ENCODE results near the gene MACROD2.

The MACROD2 gene

GRCh38 chr20:14721926-14722452, 726.7 kb downstream of the MACROD2 start:
- Histone ChIP-seq H3K4me3 (no peak overlapping the region), H3K27me3 (no peaks in the 10 kb centered on the region), H3K9me3 (replicated peaks in 1 of 11) (no peaks in the 10 kb centered on the region), H3K27ac (no peak overlapping the region), H4K20me1 (no peaks in the 10 kb centered on the region), H3K9ac (no peak overlapping the region), H3K4me1 (peaks cover 0 to 6% (median 0%) of the 10 kb centered on the region in 10 experiments; a peak in 3 of 20 replicates), H3K4me2 (no peak overlapping the region), H3K36me3 (no peaks in the 10 kb centered on the region)
- TF ChIP-seq Cebpa-rat (IDR thresholded peaks at IDR 0.05) = no peak

- Histone ChIP-seq H3K4me1 (peaks cover 0 to 6% (median 0%) of the 10 kb centered on the region in 10 experiments; a peak in 3 of 20 replicates), H3K27ac (no peak overlapping the region), H4K20me1 (no peaks in the 10 kb centered on the region), H3K36me3 (no peaks in the 10 kb centered on the region), H3K27me3 (no peaks in the 10 kb centered on the region), H3K4me3 (no peak overlapping the region), H3K9me3 (replicated peaks in 1 of 11) (no peaks in the 10 kb centered on the region), H3K9ac (no peak overlapping the region), H3K4me2 (no peak overlapping the region)
- no peak for TF ChIP-seq Cebpa-rat (IDR thresholded peaks at IDR 0.05)
Observed at GRCh38 chr20:14723614-14724013, 728.3 kb downstream of the MACROD2 start.

DNA sequence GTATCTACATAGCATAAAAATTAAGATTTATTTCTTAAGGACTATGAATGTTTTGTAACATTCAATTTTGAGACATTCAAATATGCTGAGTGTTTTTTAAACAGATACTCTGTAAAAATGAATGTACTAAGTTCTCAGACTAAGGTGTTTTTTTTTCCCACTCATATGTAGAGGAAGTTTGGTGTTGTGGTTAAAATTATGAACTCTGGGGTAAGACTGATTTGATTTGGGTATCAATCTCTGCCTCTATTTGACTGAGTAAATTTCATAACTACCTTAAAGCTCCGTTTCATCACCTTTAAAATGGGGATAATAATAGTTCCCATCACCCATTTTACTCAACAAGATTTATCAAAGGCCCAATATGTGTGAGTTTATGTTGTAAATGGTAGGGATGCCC, 728.7 kb downstream of the MACROD2 start:
- no peaks in the 10 kb centered on the region for H3K27me3 ChIP-seq
- no peak overlapping the region for H3K27ac ChIP-seq
- H3K9me3 ChIP-seq (replicated peaks in 1 of 11) = no peaks in the 10 kb centered on the region
- H3K4me3 ChIP-seq = no peak overlapping the region
- peaks cover 0 to 6% (median 0%) of the 10 kb centered on the region in 10 experiments; a peak in 3 of 20 replicates for H3K4me1 ChIP-seq
- H3K4me2 ChIP-seq = 0 out of 22 replicates have a peak overlapping the region, but pooled peaks of 1 of the 11 experiments have one; percentile 4
- TF ChIP-seq Cebpa-rat (IDR thresholded peaks at IDR 0.05) = no peak
- no peaks in the 10 kb centered on the region for H4K20me1 ChIP-seq
- no peak overlapping the region for H3K9ac ChIP-seq
- no peaks in the 10 kb centered on the region for H3K36me3 ChIP-seq

GRCh38 chr20:14724468-14724867, 729.2 kb downstream of the MACROD2 start:
- H3K9ac ChIP-seq = no peak overlapping the region
- H3K4me2 ChIP-seq = peak overlapping the region in 2 of 11 experiments; percentile 4 to 7; a peak in 1 of 22 replicates
- H4K20me1 ChIP-seq = no peaks in the 10 kb centered on the region
- no peak overlapping the region for H3K4me3 ChIP-seq
- no peaks in the 10 kb centered on the region for H3K27me3 ChIP-seq
- TF ChIP-seq Cebpa-rat (IDR thresholded peaks at IDR 0.05) = no peak
- no peaks in the 10 kb centered on the region for H3K36me3 ChIP-seq
- H3K9me3 ChIP-seq (replicated peaks in 1 of 11) = no peaks in the 10 kb centered on the region
- H3K27ac ChIP-seq = no peak overlapping the region
- peaks cover 0 to 6% (median 0%) of the 10 kb centered on the region in 10 experiments; a peak in 3 of 20 replicates for H3K4me1 ChIP-seq

GRCh38 chr20:14726591-14726990, 731.3 kb downstream of the MACROD2 start:
- peaks cover 0 to 6% (median 0%) of the 10 kb centered on the region in 10 experiments; a peak in 3 of 20 replicates for H3K4me1 ChIP-seq
- H3K4me2 ChIP-seq = no peak overlapping the region
- no peaks in the 10 kb centered on the region for H3K36me3 ChIP-seq
- H3K27ac ChIP-seq = no peak overlapping the region
- no peak for TF ChIP-seq Cebpa-rat (IDR thresholded peaks at IDR 0.05)
- H4K20me1 ChIP-seq = no peaks in the 10 kb centered on the region
- no peak overlapping the region for H3K9ac ChIP-seq
- H3K9me3 ChIP-seq (replicated peaks in 1 of 11) = no peaks in the 10 kb centered on the region
- no peaks in the 10 kb centered on the region for H3K27me3 ChIP-seq
- H3K4me3 ChIP-seq = no peak overlapping the region

DNA sequence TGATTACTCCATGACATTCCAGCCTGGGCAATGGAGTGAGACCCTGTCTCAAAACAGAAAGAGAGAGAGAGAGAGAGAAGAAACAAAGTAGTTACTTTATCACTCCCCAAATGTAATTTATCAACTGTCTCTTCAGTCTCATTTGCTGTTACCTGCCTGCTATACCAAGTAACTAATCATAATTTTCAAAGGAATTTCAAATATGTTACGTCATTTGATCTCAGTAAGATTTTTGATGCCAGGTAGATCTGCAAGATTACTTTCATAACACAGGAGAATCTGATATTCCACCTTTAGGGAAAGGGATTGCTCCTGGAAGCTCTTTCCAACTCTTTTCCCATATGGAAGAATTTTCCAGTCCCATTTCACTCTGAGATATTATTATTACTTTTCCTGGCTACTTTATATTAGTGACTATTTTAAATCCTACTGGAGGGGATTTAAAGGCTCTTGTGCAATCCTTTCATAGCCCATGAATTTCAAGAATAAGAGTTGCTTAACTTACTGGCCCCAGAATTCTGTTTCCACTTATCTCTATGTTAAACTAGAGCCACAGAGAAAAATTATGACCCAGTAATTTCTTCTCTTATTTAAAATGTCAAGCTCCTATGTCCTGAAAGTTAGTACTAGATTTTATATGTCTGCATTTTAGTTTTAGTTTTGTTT, 732.3 kb downstream of the MACROD2 start:
- H3K27me3 ChIP-seq = no peaks in the 10 kb centered on the region
- no peak overlapping the region for H3K4me2 ChIP-seq
- H3K9ac ChIP-seq = no peak overlapping the region
- no peak overlapping the region for H3K4me3 ChIP-seq
- no peaks in the 10 kb centered on the region for H3K36me3 ChIP-seq
- H3K27ac ChIP-seq = no peak overlapping the region
- peaks cover 0 to 6% (median 0%) of the 10 kb centered on the region in 10 experiments; a peak in 3 of 20 replicates for H3K4me1 ChIP-seq
- H3K9me3 ChIP-seq (replicated peaks in 1 of 11) = no peaks in the 10 kb centered on the region
- TF ChIP-seq Cebpa-rat (IDR thresholded peaks at IDR 0.05) = no peak
- H4K20me1 ChIP-seq = no peaks in the 10 kb centered on the region

DNA sequence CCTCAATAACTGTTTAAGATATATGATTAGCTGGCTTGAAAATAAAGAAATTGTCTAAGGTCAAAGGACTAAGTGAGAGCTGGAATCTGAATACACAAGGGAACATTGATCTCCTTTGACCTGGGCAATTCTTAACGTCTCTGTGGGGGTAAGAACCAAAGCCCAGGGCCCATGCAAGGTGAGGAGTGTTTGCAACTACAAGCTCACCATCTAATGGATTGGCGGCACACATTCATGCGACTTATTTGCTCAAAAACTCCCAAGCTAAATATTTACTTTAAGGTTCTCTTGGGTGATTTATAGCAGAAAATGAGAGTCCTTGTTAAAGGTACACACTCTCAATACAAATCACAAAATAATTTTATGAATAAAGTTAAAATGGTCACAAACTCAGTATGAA, 734.1 kb downstream of the MACROD2 start:
- Histone ChIP-seq H3K4me3 (no peak overlapping the region), H3K27ac (no peak overlapping the region), H3K4me2 (no peak overlapping the region), H3K27me3 (no peaks in the 10 kb centered on the region), H3K36me3 (no peaks in the 10 kb centered on the region), H3K9ac (no peak overlapping the region), H4K20me1 (no peaks in the 10 kb centered on the region), H3K9me3 (replicated peaks in 1 of 11) (peaks cover 0 to 4% (median 0%) of the 10 kb centered on the region in 11 experiments; a peak in 3 of 22 replicates), H3K4me1 (peaks cover 0 to 4% (median 0%) of the 10 kb centered on the region in 10 experiments; a peak in 3 of 20 replicates)
- no peak for TF ChIP-seq Cebpa-rat (IDR thresholded peaks at IDR 0.05)

GRCh38 chr20:14732343-14732742, 737.0 kb downstream of the MACROD2 start:
- no peak for TF ChIP-seq Cebpa-rat (IDR thresholded peaks at IDR 0.05)
- H3K9me3 ChIP-seq (replicated peaks in 1 of 11) = peaks cover 0 to 10% (median 0%) of the 10 kb centered on the region in 11 experiments; a peak in 5 of 22 replicates
- no peaks in the 10 kb centered on the region for H3K27me3 ChIP-seq
- no peaks in the 10 kb centered on the region for H3K4me1 ChIP-seq
- no peaks in the 10 kb centered on the region for H3K36me3 ChIP-seq
- H3K9ac ChIP-seq = no peak overlapping the region
- no peak overlapping the region for H3K4me3 ChIP-seq
- H3K27ac ChIP-seq = no peak overlapping the region
- no peaks in the 10 kb centered on the region for H4K20me1 ChIP-seq
- no peak overlapping the region for H3K4me2 ChIP-seq

DNA sequence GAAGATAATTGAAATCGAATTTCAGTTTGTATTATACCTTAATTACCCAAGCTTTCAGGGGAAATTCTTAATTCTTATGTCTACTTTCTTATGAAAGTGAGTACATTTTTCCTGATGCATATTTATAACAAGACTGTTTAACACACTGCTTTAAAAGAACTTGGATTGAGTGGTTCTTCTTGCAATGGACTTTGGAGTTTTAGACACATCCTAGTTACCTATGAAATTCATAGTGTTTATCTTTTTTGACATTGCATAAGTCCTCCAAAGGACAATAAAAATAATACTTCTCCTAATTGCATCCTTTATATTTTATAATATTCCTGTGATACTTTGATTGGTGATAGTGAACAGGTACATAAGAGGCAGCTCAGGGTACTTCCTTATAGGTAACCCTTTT, 737.7 kb downstream of the MACROD2 start:
- no peak for TF ChIP-seq Cebpa-rat (IDR thresholded peaks at IDR 0.05)
- H3K27ac ChIP-seq = no peak overlapping the region

More for the DNA sequence above, 737.7 kb downstream of the MACROD2 start:
- H3K4me2 ChIP-seq = no peak overlapping the region
- no peaks in the 10 kb centered on the region for H4K20me1 ChIP-seq
- H3K36me3 ChIP-seq = no peaks in the 10 kb centered on the region
- no peak overlapping the region for H3K4me3 ChIP-seq
- no peaks in the 10 kb centered on the region for H3K4me1 ChIP-seq
- no peak overlapping the region for H3K9ac ChIP-seq
- no peaks in the 10 kb centered on the region for H3K27me3 ChIP-seq
- H3K9me3 ChIP-seq (replicated peaks in 1 of 11) = peaks cover 0 to 10% (median 0%) of the 10 kb centered on the region in 11 experiments; a peak in 5 of 22 replicates

Data from BLaER1 treated with 17β-estradiol and CSF1 and Interleukin-3, amounts not matched to agents 10 nM and 100 nM (cell line).